Loucy (cell line): ENCODE data around the gene CCDC73.

Source experiments
- EZH2phosphoT487 ChIP-seq: fragments of 200-600 bp; IDR thresholded peaks from 2 replicates; pipeline ENCODE4 v1.6.1; 2018; ENCODE audit warnings: antibody characterized with exemption, mild to moderate bottlenecking, moderate library complexity, borderline replicate concordance
- TF ChIP-seq, protein P1 (sequence below): fragments of 200-600 bp; sonication (generic); conservative IDR thresholded peaks from 2 replicates; pipeline ENCODE4 v1.5.1; 2014; ENCODE audit warnings: mild to moderate bottlenecking, antibody characterized with exemption, low read length

- TF ChIP-seq, protein P1, sequence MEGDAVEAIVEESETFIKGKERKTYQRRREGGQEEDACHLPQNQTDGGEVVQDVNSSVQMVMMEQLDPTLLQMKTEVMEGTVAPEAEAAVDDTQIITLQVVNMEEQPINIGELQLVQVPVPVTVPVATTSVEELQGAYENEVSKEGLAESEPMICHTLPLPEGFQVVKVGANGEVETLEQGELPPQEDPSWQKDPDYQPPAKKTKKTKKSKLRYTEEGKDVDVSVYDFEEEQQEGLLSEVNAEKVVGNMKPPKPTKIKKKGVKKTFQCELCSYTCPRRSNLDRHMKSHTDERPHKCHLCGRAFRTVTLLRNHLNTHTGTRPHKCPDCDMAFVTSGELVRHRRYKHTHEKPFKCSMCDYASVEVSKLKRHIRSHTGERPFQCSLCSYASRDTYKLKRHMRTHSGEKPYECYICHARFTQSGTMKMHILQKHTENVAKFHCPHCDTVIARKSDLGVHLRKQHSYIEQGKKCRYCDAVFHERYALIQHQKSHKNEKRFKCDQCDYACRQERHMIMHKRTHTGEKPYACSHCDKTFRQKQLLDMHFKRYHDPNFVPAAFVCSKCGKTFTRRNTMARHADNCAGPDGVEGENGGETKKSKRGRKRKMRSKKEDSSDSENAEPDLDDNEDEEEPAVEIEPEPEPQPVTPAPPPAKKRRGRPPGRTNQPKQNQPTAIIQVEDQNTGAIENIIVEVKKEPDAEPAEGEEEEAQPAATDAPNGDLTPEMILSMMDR = no peak
- no peak for TF ChIP-seq EZH2phosphoT487
Observed at GRCh38 chr11:32705309-32706033, 89.0 kb downstream of the CCDC73 start.
